Esophagus muscularis mucosa (tissue), 4 donors: ENCODE data around the gene KCTD21. TPM values are rescaled to one million over a fixed set of nuclear protein-coding genes. Genes with fewer than 3 reads are reported as not detected.

Source experiments
- DNase-seq: peaks from one replicate; pipeline ENCODE4 v3.0.0-alpha.2; 2017; ENCODE audit errors: extremely low spot score
- H3K27ac ChIP-seq, 4 donors: fragments of 200-600 bp; sonication (generic); replicated peaks in 1 of 4; 1 replicate in 3 of 4; 2 replicates in 1 of 4; pipeline ENCODE4 v1.5.1; 2016 to 2019; ENCODE audit warnings: mild to moderate bottlenecking in 1 of 4
- H3K27me3 ChIP-seq, 4 donors: fragments of 200-600 bp; sonication (generic); one replicate each; pipeline versions ENCODE4 v1.5.1 to v1.6.0; 2016 to 2019
- H3K36me3 ChIP-seq, 4 donors: fragments of 200-600 bp; sonication (generic); one replicate each; pipeline ENCODE4 v1.5.1; 2016 to 2019
- H3K4me1 ChIP-seq, 4 donors: fragments of 200-600 bp; sonication (generic); one replicate each; pipeline ENCODE4 v1.5.1; 2016 to 2019
- H3K4me3 ChIP-seq, 4 donors: fragments of 200-600 bp; sonication (generic); 1 replicate in 2 of 4; 2 replicates in 2 of 4; pipeline ENCODE4 v1.5.1; 2016 to 2019; ENCODE audit warnings: mild to moderate bottlenecking in 4 of 4, moderate library complexity in 1 of 4
- H3K9me3 ChIP-seq, 4 donors: fragments of 200-600 bp; sonication (generic); 1 replicate in 3 of 4; 2 replicates in 1 of 4; pipeline ENCODE4 v1.5.1; 2016 to 2019
- EP300 ChIP-seq: sonication (generic); formaldehyde crosslinking; IDR thresholded peaks from one replicate; pipeline ENCODE4 v1.6.1; 2017; ENCODE audit warnings: antibody characterized with exemption
- POLR2A ChIP-seq: fragments of 450-650 bp; IDR thresholded peaks from one replicate; pipeline ENCODE4 v1.6.1; 2017; ENCODE audit warnings: antibody characterized with exemption, moderate library complexity, mild to moderate bottlenecking, low read depth
- POLR2AphosphoS5 ChIP-seq, 2 donors: sonication (generic); formaldehyde crosslinking; IDR thresholded peaks; one replicate each; pipeline ENCODE4 v1.6.1; 2017; ENCODE audit warnings: antibody characterized with exemption in 2 of 2
- WGBS: methylation state at CpG from one replicate; pipeline ENCODE4 v1.1.5; 2018; 5-methylcytosine and 5-hydroxymethylcytosine counted together
- intact Hi-C: fragments of 100-400 bp; cut with DNase I; formaldehyde crosslinking; loops from one replicate; pipeline ENCODE4 v1.15.1; 2023
- total RNA-seq, 4 donors: library from RNA; depleted of rRNA; stranded (reverse); fragments of >200 nt; gene quantifications; one replicate each; pipeline versions ENCODE4 v1.1.0 to v1.2.1, GENCODE V29; 2016
- TF ChIP-seq, protein P1 (sequence below), 3 experiments: fragments of 200-600 bp in 2 of 3; fragments of 450-650 bp in 1 of 3; sonication (generic) in 2 of 3; IDR thresholded peaks; one replicate each; pipeline ENCODE4 v1.5.1; 2017 to 2019; ENCODE audit warnings: antibody characterized with exemption in 3 of 3, mild to moderate bottlenecking in 2 of 3, moderate library complexity in 1 of 3

KCTD21 gene
- total RNA-seq, 4 donors from 2014 or later = 6.6 to 21.0 (median 12.1) TPM

DNA sequence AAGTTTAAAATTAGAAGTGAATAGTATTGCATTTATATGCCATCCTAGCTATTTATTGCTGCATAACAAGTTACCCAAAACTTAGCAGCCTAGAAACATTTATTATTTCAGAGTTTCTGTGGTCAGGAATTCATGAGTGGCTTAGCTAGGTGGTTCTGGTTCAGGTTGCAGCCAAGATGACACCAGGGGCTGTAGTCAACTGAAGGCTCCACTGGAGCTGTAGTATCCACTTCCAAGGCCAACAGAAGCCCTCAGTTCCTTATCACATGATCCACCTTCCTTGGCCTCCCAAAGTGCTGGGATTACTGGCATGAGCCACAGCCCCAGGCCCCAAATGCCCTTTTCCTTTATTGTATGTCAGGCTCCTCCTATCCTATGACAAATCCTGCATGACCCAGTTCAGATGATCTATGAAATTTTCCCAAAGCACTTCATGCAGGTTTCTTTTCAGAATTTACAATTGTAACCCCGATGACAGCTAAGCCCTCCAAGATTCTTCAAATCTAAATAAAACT, 42.9 kb downstream of the KCTD21 start:
- no peaks in the 10 kb centered on the region for H3K9me3 ChIP-seq
- 74% methylated on average over 1 of the region's 1 CpG for WGBS
- no peak overlapping the region for H3K4me3 ChIP-seq
- no peak for DNase-seq
- TF ChIP-seq EP300 = no peak
- TF ChIP-seq POLR2AphosphoS5 (IDR thresholded peaks at IDR 0.05) = no peak
- no peak for TF ChIP-seq POLR2A
- TF ChIP-seq, protein P1, sequence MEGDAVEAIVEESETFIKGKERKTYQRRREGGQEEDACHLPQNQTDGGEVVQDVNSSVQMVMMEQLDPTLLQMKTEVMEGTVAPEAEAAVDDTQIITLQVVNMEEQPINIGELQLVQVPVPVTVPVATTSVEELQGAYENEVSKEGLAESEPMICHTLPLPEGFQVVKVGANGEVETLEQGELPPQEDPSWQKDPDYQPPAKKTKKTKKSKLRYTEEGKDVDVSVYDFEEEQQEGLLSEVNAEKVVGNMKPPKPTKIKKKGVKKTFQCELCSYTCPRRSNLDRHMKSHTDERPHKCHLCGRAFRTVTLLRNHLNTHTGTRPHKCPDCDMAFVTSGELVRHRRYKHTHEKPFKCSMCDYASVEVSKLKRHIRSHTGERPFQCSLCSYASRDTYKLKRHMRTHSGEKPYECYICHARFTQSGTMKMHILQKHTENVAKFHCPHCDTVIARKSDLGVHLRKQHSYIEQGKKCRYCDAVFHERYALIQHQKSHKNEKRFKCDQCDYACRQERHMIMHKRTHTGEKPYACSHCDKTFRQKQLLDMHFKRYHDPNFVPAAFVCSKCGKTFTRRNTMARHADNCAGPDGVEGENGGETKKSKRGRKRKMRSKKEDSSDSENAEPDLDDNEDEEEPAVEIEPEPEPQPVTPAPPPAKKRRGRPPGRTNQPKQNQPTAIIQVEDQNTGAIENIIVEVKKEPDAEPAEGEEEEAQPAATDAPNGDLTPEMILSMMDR (IDR thresholded peaks at IDR 0.05) = no peak
- no peak overlapping the region for H3K27ac ChIP-seq
- H3K36me3 ChIP-seq = no peaks in the 10 kb centered on the region
- intact Hi-C loops = loop anchor here (5.0 kb wide), 2 partner anchors 42 to 417 kb away; partner anchors contain the start of genes KCTD21 and USP35
- peaks cover under 1 to 11% (median 9%) of the 10 kb centered on the region in 4 donors for H3K4me1 ChIP-seq
- H3K27me3 ChIP-seq = no peaks in the 10 kb centered on the region

GRCh38 chr11:78140392-78141077, 47.9 kb downstream of the KCTD21 start:
- Histone ChIP-seq H3K4me3 (peak overlapping the region; percentile 68 to 83 (median 72)), H3K27ac (no peak overlapping the region), H3K36me3 (peaks cover 0 to 7% (median under 1%) of the 10 kb centered on the region in 4 donors), H3K9me3 (no peaks in the 10 kb centered on the region), H3K27me3 (no peaks in the 10 kb centered on the region), H3K4me1 (peaks cover 7 to 22% (median 16%) of the 10 kb centered on the region in 4 donors)
- TF ChIP-seq POLR2A = no peak
- no peak for TF ChIP-seq EP300
- TF ChIP-seq POLR2AphosphoS5 (IDR thresholded peaks at IDR 0.05) = no peak
- WGBS = 68% methylated on average over 17 of the region's 17 CpGs
- intact Hi-C loops = no loop called here
- no peak for DNase-seq

GRCh38 chr11:78139422-78140391, 48.7 kb downstream of the KCTD21 start, which contains the start of gene ALG8:
ALG8 (minus strand) TSS chr11:78139626; CDS start chr11:78139588, 38 bp downstream.
- no peaks in the 10 kb centered on the region for H3K27me3 ChIP-seq
- peaks cover 7 to 22% (median 16%) of the 10 kb centered on the region in 4 donors for H3K4me1 ChIP-seq
- H3K4me3 ChIP-seq = peak within 1 kb of the TSS; percentile 68 to 83 (median 72)
- WGBS = 4% methylated on average over 38 of the region's 52 CpGs
- intact Hi-C loops = loop anchor here (5.0 kb wide), 1 partner anchor 278 kb away; the partner anchor contains the start of gene GAB2
- DNase-seq = peak; percentile 97
- no peak for TF ChIP-seq POLR2A
- TF ChIP-seq POLR2AphosphoS5 (IDR thresholded peaks at IDR 0.05) = peak; percentile 78 to 94
- TF ChIP-seq EP300 = no peak
- peak within 1 kb of the TSS; percentile 66 to 81 (median 74) for H3K27ac ChIP-seq
- no peaks in the 10 kb centered on the region for H3K9me3 ChIP-seq
- peaks cover 0 to 10% (median 6%) of the 10 kb centered on the region in 4 donors for H3K36me3 ChIP-seq

GRCh38 chr11:78138694-78139421, 49.6 kb downstream of the KCTD21 start:
- no peaks in the 10 kb centered on the region for H3K9me3 ChIP-seq
- peak overlapping the region; percentile 66 to 81 (median 74) for H3K27ac ChIP-seq
- peaks cover 0 to 11% (median 7%) of the 10 kb centered on the region in 4 donors for H3K36me3 ChIP-seq
- no peaks in the 10 kb centered on the region for H3K27me3 ChIP-seq
- H3K4me1 ChIP-seq = peaks cover 7 to 22% (median 16%) of the 10 kb centered on the region in 4 donors
- peak overlapping the region; percentile 68 to 83 (median 72) for H3K4me3 ChIP-seq
- TF ChIP-seq POLR2A = no peak
- TF ChIP-seq, protein P1 (IDR thresholded peaks at IDR 0.05) = no peak
- TF ChIP-seq POLR2AphosphoS5 (IDR thresholded peaks at IDR 0.05) = no peak
- TF ChIP-seq EP300 = no peak
- 20% methylated on average over 12 of the region's 12 CpGs for WGBS
- intact Hi-C loops = loop anchor here (5.0 kb wide), 1 partner anchor 278 kb away; the partner anchor contains the start of gene GAB2
- DNase-seq = no peak

GRCh38 chr11:78138291-78138690, 50.1 kb downstream of the KCTD21 start:
- H3K9me3 ChIP-seq = no peaks in the 10 kb centered on the region
- H3K27ac ChIP-seq = no peak overlapping the region
- WGBS = 93% methylated on average over 4 of the region's 4 CpGs
- no peak for DNase-seq
- peak overlapping the region in 1 of 4 donors; percentile 75 for H3K4me3 ChIP-seq
- intact Hi-C loops = loop anchor here (5.0 kb wide), 1 partner anchor 279 kb away; the partner anchor contains the start of gene GAB2
- H3K36me3 ChIP-seq = peaks cover 0 to 11% (median 7%) of the 10 kb centered on the region in 4 donors
- H3K27me3 ChIP-seq = no peaks in the 10 kb centered on the region
- H3K4me1 ChIP-seq = peaks cover 7 to 22% (median 16%) of the 10 kb centered on the region in 4 donors
- TF ChIP-seq POLR2AphosphoS5 (IDR thresholded peaks at IDR 0.05) (no peak), POLR2A (no peak), EP300 (no peak)
- TF ChIP-seq, protein P1 (IDR thresholded peaks at IDR 0.05) = no peak
